HFF-Myc (cell line): ENCODE data around the gene ATG5.

Source experiments
- DNase-seq: peaks from one replicate; pipeline ENCODE4 v3.0.0-alpha.2; 2011; ENCODE audit warnings: low read depth; ENCODE audit errors: extremely low read depth
- H3K4me3 ChIP-seq: replicated peaks from 2 replicates; pipeline ENCODE4 v1.5.1; 2011; ENCODE audit warnings: low read depth, mild to moderate bottlenecking, control low read depth, low read length
- CTCF ChIP-seq: IDR thresholded peaks from 2 replicates; pipeline ENCODE4 v1.5.1; 2012; ENCODE audit warnings: mild to moderate bottlenecking, low read depth, low read length, control low read depth; ENCODE audit errors: missing control alignments

The ATG5 gene

DNA sequence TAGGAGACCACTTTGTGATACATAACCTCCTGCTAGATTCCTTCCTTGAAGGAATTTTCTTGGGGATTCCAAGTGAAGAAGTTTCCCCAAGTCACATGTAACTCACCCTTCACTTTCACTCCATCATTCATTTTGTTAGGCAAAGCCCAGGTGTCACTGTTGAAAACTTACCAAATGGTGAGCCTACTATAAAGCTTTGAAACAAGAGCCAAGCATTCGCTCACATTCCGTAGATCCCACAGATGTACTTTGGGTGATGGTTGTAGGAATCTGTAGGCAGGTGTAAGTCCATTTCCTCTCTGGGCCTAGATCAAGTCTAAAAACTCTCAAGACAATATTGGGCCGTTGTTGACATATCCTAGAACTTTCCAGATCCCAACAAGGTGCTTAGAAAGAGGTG, 165.4 kb downstream of the ATG5 start:
- no peak overlapping the region for H3K4me3 ChIP-seq
- no peak for DNase-seq
- no peak for TF ChIP-seq CTCF

DNA sequence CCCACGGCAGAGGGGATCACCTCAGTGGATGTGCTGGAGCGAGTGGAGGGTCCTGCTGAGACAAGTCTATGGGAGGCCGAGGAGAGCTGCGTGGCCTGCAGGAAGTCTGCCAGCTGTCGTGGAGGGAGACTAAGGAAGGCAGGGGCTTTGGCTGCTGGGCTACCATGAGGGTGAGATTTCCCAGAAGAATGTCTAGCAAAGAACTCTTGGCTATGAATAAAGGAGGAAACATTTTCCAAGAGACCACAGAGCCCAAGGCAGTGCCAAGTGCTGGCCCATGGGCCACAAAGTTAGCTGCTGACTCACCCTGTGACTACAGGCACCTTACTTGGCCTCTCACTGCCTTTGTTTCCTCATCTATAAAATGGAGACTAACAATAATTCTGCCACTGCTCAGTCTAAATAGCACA, 166.0 kb downstream of the ATG5 start:
- no peak overlapping the region for H3K4me3 ChIP-seq
- no peak for DNase-seq
- TF ChIP-seq CTCF, result no peak

GRCh38 chr6:106158816-106159215, 166.7 kb downstream of the ATG5 start:
- no peak for TF ChIP-seq CTCF
- DNase-seq, result no peak
- H3K4me3 ChIP-seq, result no peak overlapping the region

- no peak for TF ChIP-seq CTCF
- no peak for DNase-seq
- no peak overlapping the region for H3K4me3 ChIP-seq
Measured at GRCh38 chr6:106156863-106157262, 168.7 kb downstream of the ATG5 start.

DNA sequence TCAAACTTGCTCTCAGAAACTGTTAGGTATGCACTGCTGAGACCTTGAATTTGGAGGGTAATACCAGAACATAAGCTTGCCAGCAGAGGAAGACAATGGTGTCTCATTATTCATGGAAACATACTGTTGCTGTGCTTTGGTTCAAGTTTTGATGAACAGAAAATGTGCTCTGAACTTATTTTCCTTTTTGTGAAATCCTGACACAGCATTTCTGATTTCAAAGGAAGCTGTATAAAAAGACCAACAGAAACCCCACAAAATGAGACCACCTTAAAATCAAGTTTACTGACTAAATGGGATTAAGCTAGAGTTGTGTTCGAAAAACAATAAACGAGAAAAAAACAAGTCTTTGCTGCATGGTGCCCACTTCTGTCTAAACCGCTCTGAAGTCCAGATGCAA, 169.1 kb downstream of the ATG5 start:
- DNase-seq, result no peak
- no peak overlapping the region for H3K4me3 ChIP-seq
- TF ChIP-seq CTCF, result no peak

DNA sequence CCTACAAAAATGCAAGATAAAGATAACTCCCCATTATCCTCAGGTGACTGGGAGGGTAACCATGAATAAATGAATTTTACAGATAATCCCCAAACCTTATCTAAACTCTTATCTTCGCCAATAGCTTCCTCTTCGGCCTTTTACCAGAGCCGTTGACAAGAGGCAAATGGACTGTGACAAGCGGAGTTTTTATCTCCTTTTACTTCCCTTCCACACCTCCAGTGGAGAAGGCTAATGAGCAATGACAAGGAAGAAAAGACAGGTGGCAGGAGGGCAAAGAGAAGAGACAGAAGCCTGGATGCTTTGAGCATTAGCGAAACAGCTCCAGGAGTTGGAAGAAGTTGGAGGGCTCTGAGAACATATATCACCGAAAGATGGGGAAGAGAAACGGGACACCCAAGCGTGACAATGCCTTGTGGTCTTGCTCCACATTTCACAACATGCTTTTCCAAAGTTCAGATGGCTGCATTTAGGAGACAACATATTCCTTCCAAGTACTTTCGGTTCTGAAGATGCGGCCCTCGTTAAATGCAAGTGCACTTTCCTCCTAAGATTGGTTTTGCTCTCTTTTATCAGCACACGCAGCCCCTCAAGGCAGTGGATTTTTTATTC, 170.2 kb downstream of the ATG5 start:
- no peak for DNase-seq
- TF ChIP-seq CTCF, result no peak
- H3K4me3 ChIP-seq, result no peak overlapping the region

GRCh38 chr6:106154326-106154725, 171.2 kb downstream of the ATG5 start:
- no peak for TF ChIP-seq CTCF
- no peak overlapping the region for H3K4me3 ChIP-seq
- DNase-seq, result no peak
